RWPE2 (cell line): ENCODE data around the gene HLA-DQB1.

ENCODE experiments used
- ATAC-seq: fragments of 200-7000 bp; cut with Tn5 transposase; 3 replicates; pipeline ENCODE4 v1.9.1; 2021; ENCODE audit warnings: low read depth
- DNase-seq: peaks from one replicate; pipeline ENCODE4 v3.0.0-alpha.2; 2020; ENCODE audit warnings: low spot score
- H3K27ac ChIP-seq: fragments of 450-650 bp; 2 replicates; pipeline ENCODE4 v1.5.1; 2017; ENCODE audit warnings: mild to moderate bottlenecking; ENCODE audit not compliant: poor library complexity, severe bottlenecking
- H3K27me3 ChIP-seq: fragments of 250-450 bp; sonication (Bioruptor Pico); 2 replicates; pipeline ENCODE4 v1.5.1; 2021; ENCODE audit warnings: mild to moderate bottlenecking, moderate library complexity; ENCODE audit not compliant: insufficient read depth, poor library complexity, severe bottlenecking
- H3K36me3 ChIP-seq: fragments of 250-450 bp; sonication (Bioruptor Pico); 2 replicates; pipeline ENCODE4 v1.5.1; 2020; ENCODE audit warnings: low read depth, mild to moderate bottlenecking, moderate library complexity
- H3K4me1 ChIP-seq: fragments of 250-450 bp; sonication (Bioruptor Pico); 2 replicates; pipeline ENCODE4 v1.5.1; 2021; ENCODE audit warnings: mild to moderate bottlenecking, moderate library complexity; ENCODE audit not compliant: insufficient read depth, poor library complexity, severe bottlenecking
- H3K4me3 ChIP-seq: fragments of 250-450 bp; sonication (Bioruptor Pico); 2 replicates; pipeline ENCODE4 v1.5.1; 2021; ENCODE audit warnings: mild to moderate bottlenecking, moderate library complexity; ENCODE audit not compliant: severe bottlenecking
- H3K9me3 ChIP-seq: fragments of 250-450 bp; sonication (Bioruptor Pico); 2 replicates; pipeline ENCODE4 v1.5.1; 2021; ENCODE audit warnings: mild to moderate bottlenecking, moderate library complexity; ENCODE audit not compliant: severe bottlenecking
- CTCF ChIP-seq: fragments of 450-650 bp; IDR thresholded peaks from one replicate; pipeline ENCODE4 v1.5.1; 2017; ENCODE audit warnings: mild to moderate bottlenecking, moderate library complexity; ENCODE audit not compliant: poor library complexity, severe bottlenecking

HLA-DQB1 gene

GRCh38 chr6:32609731-32610640, 56.5 kb downstream of the HLA-DQB1 start:
- ATAC-seq (peak; percentile 99), DNase-seq (no peak)
- Histone ChIP-seq H3K9me3 (no peaks in the 10 kb centered on the region), H3K27ac (no peak overlapping the region), H3K4me3 (no peak overlapping the region), H3K27me3 (no peaks in the 10 kb centered on the region), H3K36me3 (no peaks in the 10 kb centered on the region), H3K4me1 (no peaks in the 10 kb centered on the region)
- TF ChIP-seq CTCF = no peak
